SU-DHL-6 (cell line): ENCODE data around the gene SC5D.

Experiments
- H2AFZ ChIP-seq: fragments of 200-600 bp; sonication (generic); 2 replicates; pipeline ENCODE4 v1.6.1; 2014; ENCODE audit warnings: low read depth, mild to moderate bottlenecking, moderate library complexity, mixed read lengths, antibody characterized with exemption, low read length; ENCODE audit not compliant: severe bottlenecking
- H3F3A ChIP-seq: fragments of 200-600 bp; shearing (Covaris generic); 2 replicates; pipeline ENCODE4 v1.6.0; 2016; ENCODE audit warnings: antibody characterized with exemption, mild to moderate bottlenecking; ENCODE audit not compliant: insufficient read depth
- H3K27ac ChIP-seq: fragments of 200-600 bp; sonication (generic); 2 replicates; pipeline ENCODE4 v1.5.1; 2016; ENCODE audit warnings: low read depth, mild to moderate bottlenecking, low read length, moderate library complexity, mixed read lengths
- H3K27me3 ChIP-seq: fragments of 200-600 bp; sonication (generic), shearing (Covaris generic); 2 replicates; pipeline ENCODE4 v1.6.0; 2014; ENCODE audit warnings: mild to moderate bottlenecking, low read length
- H3K36me3 ChIP-seq: fragments of 200-600 bp; sonication (generic); 2 replicates; pipeline ENCODE4 v1.6.1; 2014; ENCODE audit warnings: mild to moderate bottlenecking, low read length, mixed read lengths
- H3K4me2 ChIP-seq: fragments of 300-600, 200-600 bp; shearing (Covaris generic), sonication (generic); 2 replicates; pipeline ENCODE4 v1.6.0; 2014; ENCODE audit warnings: low read length, low read depth, mild to moderate bottlenecking; ENCODE audit not compliant: poor library complexity, severe bottlenecking
- H3K4me3 ChIP-seq: fragments of 200-600 bp; sonication (generic); 2 replicates; pipeline ENCODE4 v1.5.1; 2014; ENCODE audit warnings: antibody characterized with exemption, low read length, mild to moderate bottlenecking, mixed read lengths; ENCODE audit not compliant: insufficient read depth, poor library complexity, severe bottlenecking
- H3K79me2 ChIP-seq: fragments of 200-600 bp; sonication (generic); 2 replicates; pipeline ENCODE4 v1.6.1; 2014; ENCODE audit warnings: mild to moderate bottlenecking, low read length, moderate library complexity; ENCODE audit not compliant: insufficient read depth
- H3K9ac ChIP-seq: fragments of 200-600 bp; sonication (generic); 2 replicates; pipeline ENCODE4 v1.7.0; 2014; ENCODE audit warnings: mild to moderate bottlenecking, low read length
- H3K9me2 ChIP-seq: fragments of 200-600 bp; sonication (generic); replicated peaks from 2 replicates; pipeline ENCODE4 v1.6.1; 2014; ENCODE audit warnings: low read length; ENCODE audit not compliant: insufficient read depth
- H3K9me3 ChIP-seq: fragments of 200-600 bp; sonication (generic); 2 replicates; pipeline ENCODE4 v1.6.1; 2014; ENCODE audit warnings: low read length, mixed read lengths; ENCODE audit not compliant: insufficient read depth
- H4K20me1 ChIP-seq: fragments of 200-600 bp; sonication (generic); 2 replicates; pipeline ENCODE4 v1.6.1; 2014; ENCODE audit warnings: low read depth, mild to moderate bottlenecking, antibody characterized with exemption, low read length, moderate library complexity, mixed read lengths
- CTCF ChIP-seq: fragments of 200-600 bp; sonication (generic); IDR thresholded peaks from one replicate; pipeline ENCODE4 v1.5.1; 2017; ENCODE audit warnings: antibody characterized with exemption, mild to moderate bottlenecking, low read length, moderate library complexity; ENCODE audit not compliant: insufficient read depth, poor library complexity, severe bottlenecking
- EZH2phosphoT487 ChIP-seq: fragments of 200-600 bp; sonication (generic), shearing (Covaris generic); conservative IDR thresholded peaks from 2 replicates; pipeline ENCODE4 v1.6.1; 2018; ENCODE audit warnings: mild to moderate bottlenecking, antibody characterized with exemption, low read length, moderate library complexity, mixed read lengths

Gene SC5D

GRCh38 chr11:121292495-121293287 is at the start of gene SC5D:
TSS of gene SC5D (plus strand) at chr11:121292771. CDS start at chr11:121303376, 10,605 bp downstream.
- Histone ChIP-seq H3K27me3 (no peaks in the 10 kb centered on the region), H3K9me2 (no peaks in the 10 kb centered on the region), H3K9me3 (no peaks in the 10 kb centered on the region), H3F3A (0 out of 2 replicates have a peak, but pooled peaks cover 6% of the 10 kb centered on the region), H3K4me3 (peak within 1 kb of the TSS; percentile 76), H3K9ac (peak within 1 kb of the TSS; percentile 86), H3K27ac (peak within 1 kb of the TSS; percentile 74), H4K20me1 (peaks cover 14% of the 10 kb centered on the region; the same call in 1 of the 2 replicates), H2AFZ (peak within 1 kb of the TSS; percentile 82), H3K4me2 (peak within 1 kb of the TSS; percentile 85), H3K36me3 (peaks cover 12% of the 10 kb centered on the region), H3K79me2 (peaks cover 49% of the 10 kb centered on the region)
- no peak for TF ChIP-seq EZH2phosphoT487
- no peak for TF ChIP-seq CTCF

GRCh38 chr11:121244884-121245283 is 47.7 kb upstream of the SC5D start:
- no peak overlapping the region for H3K4me3 ChIP-seq
- H3K27ac ChIP-seq: no peak overlapping the region
- H3K27me3 ChIP-seq: no peaks in the 10 kb centered on the region
- H2AFZ ChIP-seq: no peak overlapping the region
- no peaks in the 10 kb centered on the region; the same call in 1 of the 2 replicates for H4K20me1 ChIP-seq
- no peaks in the 10 kb centered on the region for H3K9me2 ChIP-seq
- H3K79me2 ChIP-seq: no peaks in the 10 kb centered on the region
- no peak for TF ChIP-seq CTCF
- TF ChIP-seq EZH2phosphoT487: no peak
- H3K9me3 ChIP-seq: no peaks in the 10 kb centered on the region
- H3F3A ChIP-seq: no peaks in the 10 kb centered on the region
- H3K36me3 ChIP-seq: no peaks in the 10 kb centered on the region
- no peak overlapping the region for H3K4me2 ChIP-seq
- H3K9ac ChIP-seq: no peak overlapping the region

- no peak for TF ChIP-seq CTCF
- TF ChIP-seq EZH2phosphoT487: no peak
- no peak overlapping the region for H3K4me2 ChIP-seq
Observed at GRCh38 chr11:121246021-121246768, 46.4 kb upstream of the SC5D start.

More at GRCh38 chr11:121246021-121246768, 46.4 kb upstream of the SC5D start:
- Histone ChIP-seq H3K9me3 (no peaks in the 10 kb centered on the region), H3K36me3 (no peaks in the 10 kb centered on the region), H3K9ac (no peak overlapping the region), H4K20me1 (no peaks in the 10 kb centered on the region; the same call in 1 of the 2 replicates), H3K9me2 (no peaks in the 10 kb centered on the region), H3K4me3 (no peak overlapping the region), H3K27me3 (no peaks in the 10 kb centered on the region), H2AFZ (no peak overlapping the region), H3K79me2 (no peaks in the 10 kb centered on the region), H3K27ac (no peak overlapping the region), H3F3A (no peaks in the 10 kb centered on the region)
